HG02938 (cell line): ENCODE data around the gene RIPPLY3.

Source experiments
- ATAC-seq: cut with Tn5 transposase; IDR thresholded peaks from one replicate; pipeline ENCODE4 v1.9.1; 2021; ENCODE audit warnings: mild to moderate bottlenecking, moderate library complexity; ENCODE audit not compliant: unreplicated experiment

Gene RIPPLY3

DNA sequence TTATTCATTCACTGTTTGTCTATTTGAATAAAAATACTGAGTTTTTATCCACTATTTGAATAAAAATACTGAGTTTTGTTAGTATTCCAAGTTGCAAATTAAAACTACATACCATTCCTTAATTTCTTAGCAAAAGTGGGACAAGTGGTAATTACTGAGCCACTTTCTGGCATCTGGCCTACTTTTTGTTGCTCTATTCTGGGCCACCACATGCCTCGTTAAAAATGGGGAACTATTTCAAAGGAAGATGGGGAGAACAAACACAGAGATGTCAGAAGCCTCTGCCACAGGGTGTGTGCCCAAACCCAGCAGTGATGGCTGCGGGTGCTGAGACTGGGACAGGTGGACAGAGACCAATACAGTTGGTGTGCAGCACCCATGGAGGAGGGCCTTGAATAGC, 51.8 kb downstream of the RIPPLY3 start:
- no peak for ATAC-seq

DNA sequence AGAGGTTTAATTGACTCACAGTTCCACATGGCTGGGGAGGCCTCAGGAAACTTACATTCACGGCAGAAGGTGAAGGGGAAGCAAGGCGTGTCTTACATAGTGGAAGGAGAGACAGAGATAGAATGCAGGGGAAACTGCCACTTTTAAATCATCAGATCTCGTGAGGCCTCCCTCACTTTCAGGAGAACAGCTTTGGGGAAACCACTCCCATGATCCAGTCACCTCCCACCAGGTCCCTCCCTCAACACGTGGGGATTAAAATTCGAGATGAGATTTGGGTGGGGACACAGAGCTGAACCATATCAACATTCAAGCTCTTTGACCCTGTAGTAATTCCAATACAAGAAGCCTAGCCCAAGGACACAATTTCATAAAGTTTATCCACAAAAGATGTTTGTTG, 52.7 kb downstream of the RIPPLY3 start:
- ATAC-seq: no peak

DNA sequence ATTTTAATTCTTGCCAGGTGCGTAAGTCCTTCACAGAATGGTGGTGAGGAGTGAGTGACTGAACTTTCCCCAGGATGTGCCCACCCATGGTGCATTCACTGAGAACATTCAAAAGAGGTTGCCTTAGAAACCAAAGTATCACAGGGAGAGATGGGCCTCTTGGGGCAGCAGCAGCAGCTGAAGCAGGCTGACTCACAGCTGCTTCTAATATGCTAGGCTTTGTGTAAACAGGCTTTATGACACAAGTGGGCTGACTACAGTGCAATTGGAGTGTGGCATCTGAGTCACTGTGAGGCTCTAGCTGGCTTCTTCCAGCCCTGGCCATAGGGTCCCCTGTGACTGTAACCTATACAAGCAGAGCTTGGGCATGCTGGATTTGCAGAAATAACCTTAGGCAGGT, 53.8 kb downstream of the RIPPLY3 start:
- no peak for ATAC-seq

DNA sequence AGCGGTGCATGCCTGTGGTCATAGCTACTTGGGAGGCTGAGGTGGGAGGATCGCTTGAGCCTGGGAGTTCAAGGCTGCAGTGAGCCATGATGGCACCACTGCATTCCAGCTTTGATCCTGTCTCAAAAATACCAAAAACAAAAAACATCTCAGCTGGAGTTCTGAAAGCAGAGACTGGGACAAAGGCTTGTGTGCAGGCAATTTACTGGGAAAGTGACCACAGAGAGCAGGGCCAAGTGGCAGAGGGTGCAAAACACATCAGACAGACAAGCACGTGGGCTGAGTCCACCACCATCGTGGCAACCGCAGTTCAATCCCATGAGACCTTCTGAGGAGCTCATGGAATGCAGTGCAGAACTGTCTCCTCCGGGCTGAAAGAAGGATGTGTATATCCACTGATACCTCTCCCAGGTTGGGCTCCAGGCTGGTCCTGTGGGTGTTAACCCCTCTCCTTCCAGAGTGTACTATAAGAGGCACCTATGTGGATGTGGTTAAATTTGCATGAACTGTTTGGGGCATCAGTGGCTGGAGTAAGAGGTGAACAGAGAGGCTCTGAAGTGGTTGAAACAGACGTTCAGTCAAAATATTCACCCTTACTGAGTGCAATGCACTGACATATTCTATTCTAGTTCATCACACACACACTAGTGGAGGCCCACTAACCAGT, 55.6 kb downstream of the RIPPLY3 start:
- no peak for ATAC-seq

DNA sequence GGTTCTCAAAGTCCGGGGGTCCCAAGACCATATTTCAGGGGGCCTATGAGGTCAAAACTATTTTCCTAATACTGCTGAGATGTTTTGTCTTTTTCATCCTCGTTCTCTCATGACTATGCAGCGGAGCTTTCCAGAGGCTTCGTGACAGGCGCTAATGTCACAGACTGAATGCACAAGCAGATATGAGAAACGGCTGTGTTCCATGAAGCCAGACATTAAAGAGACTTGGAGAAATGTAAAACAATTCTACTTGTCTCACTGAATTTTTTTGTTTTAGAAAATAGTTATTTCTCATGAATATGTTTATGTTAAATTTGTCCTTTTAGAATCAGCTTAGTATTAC, 56.1 kb downstream of the RIPPLY3 start:
- no peak for ATAC-seq

DNA sequence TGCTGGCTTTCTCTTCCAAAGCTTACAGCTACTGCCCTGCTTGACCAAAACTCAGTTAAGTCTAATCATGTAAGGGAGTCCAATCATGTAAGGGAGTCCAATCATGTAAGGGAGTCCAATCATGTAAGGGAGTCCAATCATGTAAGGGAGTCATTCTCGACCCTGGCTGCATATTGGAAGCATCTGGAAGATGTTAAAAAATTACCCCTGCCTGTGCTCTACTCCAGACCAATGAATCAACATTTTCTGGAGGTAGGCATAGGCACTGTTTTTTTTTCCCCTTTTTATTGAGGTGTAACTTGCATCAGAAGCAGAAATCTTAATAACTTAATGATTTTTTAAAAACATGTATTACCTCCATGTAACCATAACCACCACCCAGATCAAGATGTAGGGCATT, 56.9 kb downstream of the RIPPLY3 start:
- ATAC-seq: no peak

DNA sequence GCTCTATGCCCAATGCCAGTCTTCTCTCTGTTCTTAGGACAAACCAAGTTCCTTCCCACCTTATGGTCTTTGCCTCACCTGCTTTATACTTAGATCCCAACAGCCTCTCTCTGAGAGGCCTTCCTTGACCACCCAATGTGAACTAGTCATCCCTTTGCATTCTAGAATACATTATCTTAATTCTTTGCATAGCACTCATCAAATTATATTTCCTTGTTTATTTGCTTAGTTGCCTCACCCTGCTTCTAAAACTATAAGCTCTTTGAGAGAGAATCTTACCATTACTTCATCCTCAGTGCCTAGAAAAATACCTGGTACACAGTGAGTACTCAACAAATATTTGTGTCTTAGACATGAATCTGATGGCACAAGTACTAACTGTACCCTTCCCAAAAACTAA, 58.3 kb downstream of the RIPPLY3 start:
- ATAC-seq: no peak

DNA sequence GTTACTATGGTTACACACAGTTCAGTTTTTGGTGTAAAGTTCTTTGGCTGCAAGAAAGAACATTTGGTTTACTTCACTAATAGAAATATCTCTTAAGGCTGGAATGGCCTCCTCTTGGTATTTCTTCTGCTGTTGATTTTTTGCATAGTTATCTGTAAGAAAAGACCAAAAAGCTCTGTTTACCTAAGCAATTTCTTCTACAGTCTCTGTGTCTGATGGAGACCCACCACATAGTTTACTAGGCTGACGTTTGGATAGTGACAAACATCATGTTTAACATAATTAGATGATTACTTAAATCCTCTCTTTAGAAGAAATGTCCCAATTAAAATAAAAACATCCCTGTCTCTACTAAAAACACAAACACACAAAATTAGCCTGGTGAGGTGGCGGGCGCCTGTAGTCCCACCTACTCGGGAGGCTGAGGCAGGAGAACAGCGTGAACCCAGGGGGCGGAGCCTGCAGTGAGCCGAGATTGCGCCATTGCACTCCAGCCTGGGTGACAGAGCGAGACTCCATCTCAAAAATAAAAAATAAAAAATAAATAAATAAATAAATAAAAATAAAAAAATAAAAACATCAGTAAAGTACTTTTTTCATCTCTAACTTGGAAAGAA, 59.2 kb downstream of the RIPPLY3 start:
- no peak for ATAC-seq
